Esophagus squamous epithelium (tissue), 4 donors: ENCODE data around the gene TNFRSF25.

Experiments
- CTCF ChIP-seq, 6 experiments: fragments of 450-650 bp in 4 of 6; fragments of 200-600 bp in 2 of 6; sonication (generic) in 2 of 6; IDR thresholded peaks; one replicate each; pipeline ENCODE4 v1.5.1; 2016 to 2019; ENCODE audit warnings: antibody characterized with exemption in 6 of 6, mild to moderate bottlenecking in 4 of 6, moderate library complexity in 4 of 6
- POLR2A ChIP-seq, 4 donors: fragments of 450-650 bp; IDR thresholded peaks; one replicate each; pipeline ENCODE4 v1.6.1; 2017; ENCODE audit warnings: antibody characterized with exemption in 4 of 4, mild to moderate bottlenecking in 4 of 4, moderate library complexity in 3 of 4

DNA sequence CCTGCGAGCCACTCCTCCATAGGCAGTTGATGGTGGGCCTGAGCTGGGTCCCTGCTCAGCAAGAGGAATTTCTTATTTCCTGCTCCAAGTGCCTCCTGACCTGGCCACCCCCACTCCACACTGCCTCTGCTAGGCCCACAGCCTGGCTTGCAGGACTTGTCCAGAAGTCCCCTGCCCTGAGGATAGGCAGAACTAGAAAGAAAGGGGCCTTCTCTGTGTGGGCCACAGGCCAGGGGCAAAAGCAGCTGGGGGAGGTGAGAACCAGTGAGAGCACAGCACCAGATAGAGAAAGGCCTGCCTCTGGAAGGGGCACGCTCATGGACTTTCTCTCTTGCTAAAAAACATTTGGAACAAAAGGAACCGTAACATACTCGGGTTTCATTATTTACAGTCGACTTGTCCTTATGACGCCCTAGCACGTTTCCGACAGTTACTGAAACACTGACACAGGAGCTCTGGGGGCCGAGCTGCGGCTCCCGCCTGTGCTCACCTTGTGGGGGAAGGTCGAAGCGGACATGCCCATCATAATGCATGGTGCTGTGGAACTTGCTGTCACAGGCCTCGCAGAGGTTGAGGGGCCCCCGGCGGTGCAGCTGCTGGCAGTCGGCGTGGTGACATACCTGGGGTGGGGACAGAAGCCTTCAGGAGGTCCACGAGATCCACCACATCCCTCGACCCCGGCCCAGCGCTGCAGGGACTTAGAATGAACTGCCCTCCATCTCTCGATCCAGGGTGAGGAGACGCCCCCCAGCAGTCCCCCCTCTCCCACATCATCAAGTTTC is 11.3 kb upstream of the TNFRSF25 start:
- TF ChIP-seq CTCF (IDR thresholded peaks at IDR 0.05) (no peak), POLR2A (IDR thresholded peaks at IDR 0.05) (no peak)
